ENCODE measurements around the gene DPP10. TPM values are rescaled to one million over a fixed set of nuclear protein-coding genes. Genes with fewer than 3 reads are reported as not detected.

Gene DPP10
- total RNA-seq, 4 donors from 2014 or later, result 1.9 to 4.6 (median 3.9) TPM

- 33 to 60% methylated on average over 2 of the region's 2 CpGs for WGBS, 2 donors (ENCODE audit: low coverage in 1 of 2)
- Histone ChIP-seq H3K36me3 (no peaks in the 10 kb centered on the region), H3K27me3 (no peaks in the 10 kb centered on the region), H3K4me1 (no peaks in the 10 kb centered on the region), H3K4me3 (no peak overlapping the region), H3K9me3 (no peaks in the 10 kb centered on the region), H3K27ac (no peak overlapping the region)
- ATAC-seq, result no peak
- TF ChIP-seq CTCF (IDR thresholded peaks at IDR 0.05), result no peak
- TF ChIP-seq POLR2AphosphoS5 (IDR thresholded peaks at IDR 0.05), result no peak
- TF ChIP-seq EP300 (IDR thresholded peaks at IDR 0.05), result no peak
- TF ChIP-seq POLR2A (IDR thresholded peaks at IDR 0.05), result no peak
Measured at GRCh38 chr2:115299199-115299598, 856.8 kb downstream of the DPP10 start.

- Histone ChIP-seq H3K9me3 (no peaks in the 10 kb centered on the region), H3K27me3 (no peaks in the 10 kb centered on the region), H3K4me3 (no peak overlapping the region), H3K36me3 (no peaks in the 10 kb centered on the region), H3K4me1 (no peaks in the 10 kb centered on the region), H3K27ac (no peak overlapping the region)
- WGBS, 2 donors (ENCODE audit: low coverage in 1 of 2), result 44 to 78% methylated on average over 1 of the region's 1 CpG
- ATAC-seq, result no peak
- TF ChIP-seq POLR2AphosphoS5 (IDR thresholded peaks at IDR 0.05), result no peak
- no peak for TF ChIP-seq POLR2A (IDR thresholded peaks at IDR 0.05)
- no peak for TF ChIP-seq EP300 (IDR thresholded peaks at IDR 0.05)
- TF ChIP-seq CTCF (IDR thresholded peaks at IDR 0.05), result no peak
Measured at GRCh38 chr2:115305712-115306111, 863.3 kb downstream of the DPP10 start.

- H3K9me3 ChIP-seq, result no peaks in the 10 kb centered on the region
- ATAC-seq, result no peak
- TF ChIP-seq POLR2AphosphoS5 (IDR thresholded peaks at IDR 0.05) (no peak), CTCF (IDR thresholded peaks at IDR 0.05) (no peak), POLR2A (IDR thresholded peaks at IDR 0.05) (no peak), EP300 (IDR thresholded peaks at IDR 0.05) (no peak)
- WGBS, 2 donors (ENCODE audit: low coverage in 1 of 2), result 65 to 75% methylated on average over 2 to 4 of the region's 4 CpGs
- no peaks in the 10 kb centered on the region for H3K4me1 ChIP-seq
- H3K4me3 ChIP-seq, result no peak overlapping the region
- H3K36me3 ChIP-seq, result no peaks in the 10 kb centered on the region
- no peaks in the 10 kb centered on the region for H3K27me3 ChIP-seq
- H3K27ac ChIP-seq, result no peak overlapping the region
Measured at GRCh38 chr2:115314119-115314518, 871.7 kb downstream of the DPP10 start.

GRCh38 chr2:115327061-115327460 is 884.6 kb downstream of the DPP10 start:
- Histone ChIP-seq H3K4me3 (no peak overlapping the region), H3K27ac (no peak overlapping the region), H3K36me3 (no peaks in the 10 kb centered on the region), H3K4me1 (no peaks in the 10 kb centered on the region), H3K9me3 (peaks cover 0 to 9% (median 0%) of the 10 kb centered on the region in 3 donors), H3K27me3 (no peaks in the 10 kb centered on the region)
- 44 to 63% methylated on average over 1 of the region's 1 CpG for WGBS, 2 donors (ENCODE audit: low coverage in 1 of 2)
- ATAC-seq, result no peak
- TF ChIP-seq POLR2A (IDR thresholded peaks at IDR 0.05), result no peak
- TF ChIP-seq CTCF (IDR thresholded peaks at IDR 0.05), result no peak
- TF ChIP-seq POLR2AphosphoS5 (IDR thresholded peaks at IDR 0.05), result no peak
- TF ChIP-seq EP300 (IDR thresholded peaks at IDR 0.05), result no peak

- Histone ChIP-seq H3K4me1 (no peaks in the 10 kb centered on the region), H3K27me3 (no peaks in the 10 kb centered on the region), H3K36me3 (no peaks in the 10 kb centered on the region), H3K27ac (no peak overlapping the region), H3K9me3 (peaks cover 0 to 37% (median 0%) of the 10 kb centered on the region in 3 donors), H3K4me3 (no peak overlapping the region)
- no peak for TF ChIP-seq POLR2A (IDR thresholded peaks at IDR 0.05)
- no peak for TF ChIP-seq CTCF (IDR thresholded peaks at IDR 0.05)
- TF ChIP-seq EP300 (IDR thresholded peaks at IDR 0.05), result no peak
- TF ChIP-seq POLR2AphosphoS5 (IDR thresholded peaks at IDR 0.05), result no peak
- no peak for ATAC-seq
Measured at GRCh38 chr2:115359550-115359949, 917.1 kb downstream of the DPP10 start.
